ENCODE measurements around the gene PCSK6.

- TF ChIP-seq POLR2A (IDR thresholded peaks at IDR 0.05; ENCODE audit: low read length) (no peak), GATA1 (IDR thresholded peaks at IDR 0.05; ENCODE audit: low read depth, low read length) (no peak)
Observed at GRCh38 chr15:101413239-101413638, 76.3 kb downstream of the PCSK6 start.

Data from erythroblast (primary cell).